HG03442 (cell line): ENCODE data around the gene SYNCRIP.
"Not testable (repeated sequence)": the region's sequence is repeated elsewhere in the genome, so short reads cannot be mapped to it uniquely, and the experiment has no call there.

ENCODE experiments used
- ATAC-seq: cut with Tn5 transposase; IDR thresholded peaks from one replicate; pipeline ENCODE4 v1.9.1; 2021; ENCODE audit warnings: mild to moderate bottlenecking, moderate library complexity; ENCODE audit not compliant: unreplicated experiment

Gene SYNCRIP

GRCh38 chr6:85670573-85670972, 27.9 kb upstream of the SYNCRIP start:
- no peak for ATAC-seq

GRCh38 chr6:85669735-85670194, 27.1 kb upstream of the SYNCRIP start:
- ATAC-seq, result peak; percentile 98

GRCh38 chr6:85662251-85662650, 19.6 kb upstream of the SYNCRIP start:
- ATAC-seq, result no peak

GRCh38 chr6:85660181-85660611, 17.5 kb upstream of the SYNCRIP start:
- ATAC-seq, result no peak

- ATAC-seq, result no peak
These were observed 7.9 kb upstream of the SYNCRIP start for GRCh38 chr6:85650606-85651005.

- no peak for ATAC-seq
These were observed 1.6 kb upstream of the SYNCRIP start for GRCh38 chr6:85644279-85644762.

GRCh38 chr6:85643537-85644278, 1.0 kb upstream of the SYNCRIP start:
- ATAC-seq, result peak; percentile 52

- ATAC-seq, result no peak
These were observed 551 bp downstream of the SYNCRIP start for GRCh38 chr6:85641897-85642773.

GRCh38 chr6:85641522-85641896, 1.2 kb downstream of the SYNCRIP start:
- no peak for ATAC-seq

GRCh38 chr6:85640821-85641220, 1.9 kb downstream of the SYNCRIP start:
- ATAC-seq, result no peak

- ATAC-seq, result no peak
These were observed 5.1 kb downstream of the SYNCRIP start for GRCh38 chr6:85637579-85637978.

GRCh38 chr6:85632164-85632942, 10.3 kb downstream of the SYNCRIP start:
- no peak for ATAC-seq

GRCh38 chr6:85631117-85631516, 11.6 kb downstream of the SYNCRIP start:
- ATAC-seq, result not testable (repeated sequence)

GRCh38 chr6:85628353-85628752, 14.3 kb downstream of the SYNCRIP start:
- no peak for ATAC-seq

GRCh38 chr6:85620308-85620707, 22.4 kb downstream of the SYNCRIP start:
- no peak for ATAC-seq

- ATAC-seq, result no peak
These were observed 27.9 kb downstream of the SYNCRIP start for GRCh38 chr6:85614780-85615179.

GRCh38 chr6:85612690-85613474, 29.8 kb downstream of the SYNCRIP start:
- no peak for ATAC-seq

GRCh38 chr6:85610182-85610895, 32.3 kb downstream of the SYNCRIP start:
- ATAC-seq, result no peak

- no peak for ATAC-seq
These were observed 40.6 kb downstream of the SYNCRIP start for GRCh38 chr6:85602100-85602499.
